Stimulated activated naive B cell treated with anti-CD40 and anti-IgM and Interleukin-4, amounts not matched to agents 10 μg/mL and 1 μg/mL and 100 μg/mL, for 72 hours (primary cell): Measurements from ENCODE around the gene LGR4.
"Not testable (repeated sequence)": the region's sequence is repeated elsewhere in the genome, so short reads cannot be mapped to it uniquely, and the experiment has no call there.

Experiments
- ATAC-seq, 2 donors: fragments of 150-1000 bp; cut with Tn5 transposase; replicated peaks; 2 replicates each; pipeline ENCODE4 v1.10.0; 2021; ENCODE audit warnings: moderate library complexity in 1 of 2
- DNase-seq: peaks from one replicate; pipeline ENCODE4 v3.0.0; 2021
- H3K27ac Mint-ChIP-seq: one replicate; pipeline ENCODE4 v1.8.0; 2022; ENCODE audit warnings: mild to moderate bottlenecking, mixed read lengths
- H3K27me3 Mint-ChIP-seq, 2 donors: one replicate each; pipeline ENCODE4 v1.8.0; 2022; ENCODE audit warnings: mixed read lengths in 2 of 2
- H3K36me3 Mint-ChIP-seq, 2 donors: one replicate each; pipeline ENCODE4 v1.8.0; 2022; ENCODE audit warnings: mixed read lengths in 2 of 2, mild to moderate bottlenecking in 1 of 2
- H3K4me1 Mint-ChIP-seq, 2 donors: one replicate each; pipeline ENCODE4 v1.8.0; 2022; ENCODE audit warnings: mixed read lengths in 2 of 2, mild to moderate bottlenecking in 1 of 2
- H3K4me3 Mint-ChIP-seq, 2 donors: one replicate each; pipeline ENCODE4 v1.8.0; 2022; ENCODE audit warnings: mild to moderate bottlenecking in 2 of 2, mixed read lengths in 2 of 2, moderate library complexity in 1 of 2
- H3K9me3 Mint-ChIP-seq, 2 donors: one replicate each; pipeline ENCODE4 v1.8.0; 2022; ENCODE audit warnings: mixed read lengths in 2 of 2, mild to moderate bottlenecking in 1 of 2

LGR4 gene

GRCh38 chr11:27347359-27348339, 124.9 kb downstream of the LGR4 start:
- ATAC-seq = no peak
- Mint-ChIP-seq H3K4me1 (no peaks in the 10 kb centered on the region), H3K36me3 (peaks cover 4 to 19% of the 10 kb centered on the region in 2 donors), H3K27me3 (no peaks in the 10 kb centered on the region), H3K27ac (no peak overlapping the region), H3K9me3 (no peaks in the 10 kb centered on the region), H3K4me3 (no peak overlapping the region)
- no peak for DNase-seq

GRCh38 chr11:27339941-27340340, 132.6 kb downstream of the LGR4 start:
- Mint-ChIP-seq H3K4me3 (no peak overlapping the region), H3K9me3 (no peaks in the 10 kb centered on the region)

GRCh38 chr11:27334764-27335163, 137.8 kb downstream of the LGR4 start:
- H3K27ac Mint-ChIP-seq, H3K27me3 Mint-ChIP-seq, H3K36me3 Mint-ChIP-seq, H3K4me3 Mint-ChIP-seq, H3K4me1 Mint-ChIP-seq, DNase-seq, H3K9me3 Mint-ChIP-seq, ATAC-seq: not testable (repeated sequence)

More at GRCh38 chr11:27339941-27340340, 132.6 kb downstream of the LGR4 start:
- DNase-seq (no peak), ATAC-seq (no peak)
- H3K27ac Mint-ChIP-seq = no peak overlapping the region
- no peaks in the 10 kb centered on the region for H3K4me1 Mint-ChIP-seq
- peaks cover 5 to 11% of the 10 kb centered on the region in 2 donors for H3K36me3 Mint-ChIP-seq
- no peaks in the 10 kb centered on the region for H3K27me3 Mint-ChIP-seq

- DNase-seq = no peak
- H3K4me1 Mint-ChIP-seq = no peaks in the 10 kb centered on the region
- peaks cover 4 to 5% of the 10 kb centered on the region in 2 donors for H3K36me3 Mint-ChIP-seq
- H3K27ac Mint-ChIP-seq = no peak overlapping the region
- H3K27me3 Mint-ChIP-seq = no peaks in the 10 kb centered on the region
- no peaks in the 10 kb centered on the region for H3K9me3 Mint-ChIP-seq
- no peak overlapping the region for H3K4me3 Mint-ChIP-seq
- no peak for ATAC-seq
Measured at GRCh38 chr11:27331981-27332380, 140.6 kb downstream of the LGR4 start.

DNA sequence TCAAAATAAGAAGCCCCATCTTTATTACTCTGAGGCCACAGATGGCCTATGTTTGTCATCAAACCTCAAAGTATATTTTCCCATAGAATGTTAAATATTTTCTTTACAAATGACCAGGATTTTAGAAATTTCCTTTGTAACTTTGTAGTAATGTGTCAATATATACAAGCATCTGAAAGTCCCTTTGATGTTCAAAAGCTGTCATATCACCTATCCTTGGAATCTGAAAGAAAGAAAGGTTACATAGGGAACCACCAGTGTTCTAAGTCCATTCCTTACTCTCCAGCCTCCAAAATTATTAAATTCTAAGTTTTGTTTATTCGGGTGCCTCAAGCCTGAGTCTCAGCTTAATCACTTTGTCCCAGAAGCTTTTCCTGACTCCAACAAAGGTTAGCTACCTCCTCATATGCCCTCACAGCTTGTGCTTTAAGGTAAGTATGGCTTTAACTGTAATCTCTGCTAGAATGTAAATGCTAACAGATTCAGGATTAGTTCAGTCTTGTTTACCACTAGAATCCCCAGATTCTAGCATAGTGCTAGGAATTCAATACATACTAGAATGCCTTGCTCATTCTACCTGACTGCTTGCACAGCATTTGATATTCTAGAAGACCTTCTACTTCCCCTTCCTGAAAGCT, 141.8 kb downstream of the LGR4 start:
- no peak overlapping the region for H3K4me3 Mint-ChIP-seq
- no peaks in the 10 kb centered on the region for H3K4me1 Mint-ChIP-seq
- DNase-seq = no peak
- ATAC-seq = no peak
- H3K27me3 Mint-ChIP-seq = no peaks in the 10 kb centered on the region
- peaks cover 4 to 8% of the 10 kb centered on the region in 2 donors for H3K9me3 Mint-ChIP-seq
- peaks cover 0 to 4% of the 10 kb centered on the region in 2 donors for H3K36me3 Mint-ChIP-seq
- H3K27ac Mint-ChIP-seq = no peak overlapping the region

- Mint-ChIP-seq H3K4me1 (no peaks in the 10 kb centered on the region), H3K9me3 (peaks cover 4 to 11% of the 10 kb centered on the region in 2 donors), H3K36me3 (peaks cover 0 to 3% of the 10 kb centered on the region in 2 donors), H3K27me3 (no peaks in the 10 kb centered on the region), H3K4me3 (no peak overlapping the region), H3K27ac (no peak overlapping the region)
- DNase-seq = no peak
- no peak for ATAC-seq
Measured at GRCh38 chr11:27329867-27330632, 142.5 kb downstream of the LGR4 start.

DNA sequence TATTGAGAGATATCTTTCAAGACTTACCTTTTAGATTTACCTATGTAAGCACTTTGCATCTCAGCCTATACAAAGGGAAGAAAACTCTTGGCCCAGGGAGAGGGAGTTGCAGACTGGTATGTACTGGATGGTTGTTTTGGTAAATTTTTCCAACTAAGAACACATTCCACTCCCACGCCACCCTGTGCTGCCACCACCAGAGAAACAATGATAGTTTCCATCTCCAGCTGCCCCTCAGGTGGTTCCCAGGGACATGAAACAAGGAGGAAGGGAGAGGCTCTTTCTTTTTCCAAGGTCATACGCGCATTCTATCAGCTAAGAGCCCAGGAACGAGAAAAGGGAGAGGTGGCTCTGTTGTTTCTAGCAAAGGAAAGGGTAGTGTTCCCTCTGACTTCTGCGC, 144.0 kb downstream of the LGR4 start:
- ATAC-seq = no peak
- no peaks in the 10 kb centered on the region for H3K27me3 Mint-ChIP-seq
- H3K4me3 Mint-ChIP-seq = no peak overlapping the region
- DNase-seq = no peak
- no peak overlapping the region for H3K27ac Mint-ChIP-seq
- peaks cover 4 to 11% of the 10 kb centered on the region in 2 donors for H3K9me3 Mint-ChIP-seq
- peaks cover 0 to 3% of the 10 kb centered on the region in 2 donors for H3K36me3 Mint-ChIP-seq
- H3K4me1 Mint-ChIP-seq = no peaks in the 10 kb centered on the region

DNA sequence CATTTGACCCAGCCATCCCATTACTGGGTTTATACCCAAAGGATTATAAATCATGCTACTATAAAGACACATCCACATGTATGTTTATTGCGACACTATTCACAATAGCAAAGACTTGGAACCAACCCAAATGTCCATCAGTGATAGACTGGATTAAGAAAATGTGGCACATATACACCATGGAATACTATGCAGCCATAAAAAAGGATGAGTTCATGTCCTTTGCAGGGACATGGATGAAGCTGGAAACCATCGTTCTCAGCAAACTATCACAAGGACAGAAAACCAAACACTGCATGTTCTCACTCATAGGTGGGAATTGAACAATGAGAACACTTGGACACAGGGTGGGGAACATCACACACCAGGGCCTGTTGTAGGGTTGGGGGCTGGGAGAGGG, 145.5 kb downstream of the LGR4 start:
- H3K9me3 Mint-ChIP-seq = peaks cover 4 to 11% of the 10 kb centered on the region in 2 donors
- ATAC-seq, H3K27me3 Mint-ChIP-seq, H3K4me3 Mint-ChIP-seq, H3K27ac Mint-ChIP-seq, DNase-seq, H3K4me1 Mint-ChIP-seq, H3K36me3 Mint-ChIP-seq: not testable (repeated sequence)

DNA sequence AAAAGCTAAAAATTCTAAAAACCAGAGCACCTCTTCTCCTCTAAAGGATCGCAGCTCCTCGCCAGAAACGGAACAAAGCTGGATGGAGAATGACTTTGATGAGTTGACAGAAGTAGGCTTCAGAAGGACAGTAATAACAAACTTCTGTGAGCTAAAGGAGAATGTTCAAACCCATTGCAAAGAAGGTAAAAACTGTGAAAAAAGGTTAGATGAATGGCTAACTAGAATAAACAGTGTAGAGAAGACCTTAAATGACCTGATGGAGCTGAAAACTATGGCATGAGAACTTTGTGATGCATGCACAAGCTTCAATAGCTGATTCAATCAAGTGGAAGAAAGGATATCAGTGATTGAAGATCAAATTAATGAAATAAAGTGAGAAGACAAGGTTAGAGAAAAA, 150.4 kb downstream of the LGR4 start:
- not testable (repeated sequence) for DNase-seq, H3K27ac Mint-ChIP-seq, H3K4me1 Mint-ChIP-seq, H3K27me3 Mint-ChIP-seq, H3K4me3 Mint-ChIP-seq, H3K36me3 Mint-ChIP-seq, ATAC-seq
- H3K9me3 Mint-ChIP-seq = peaks cover 4 to 11% of the 10 kb centered on the region in 2 donors

- not testable (repeated sequence) for H3K36me3 Mint-ChIP-seq, H3K27ac Mint-ChIP-seq, DNase-seq, H3K4me3 Mint-ChIP-seq, ATAC-seq, H3K27me3 Mint-ChIP-seq, H3K4me1 Mint-ChIP-seq, H3K9me3 Mint-ChIP-seq
Measured at GRCh38 chr11:27321340-27321739, 151.2 kb downstream of the LGR4 start.

DNA sequence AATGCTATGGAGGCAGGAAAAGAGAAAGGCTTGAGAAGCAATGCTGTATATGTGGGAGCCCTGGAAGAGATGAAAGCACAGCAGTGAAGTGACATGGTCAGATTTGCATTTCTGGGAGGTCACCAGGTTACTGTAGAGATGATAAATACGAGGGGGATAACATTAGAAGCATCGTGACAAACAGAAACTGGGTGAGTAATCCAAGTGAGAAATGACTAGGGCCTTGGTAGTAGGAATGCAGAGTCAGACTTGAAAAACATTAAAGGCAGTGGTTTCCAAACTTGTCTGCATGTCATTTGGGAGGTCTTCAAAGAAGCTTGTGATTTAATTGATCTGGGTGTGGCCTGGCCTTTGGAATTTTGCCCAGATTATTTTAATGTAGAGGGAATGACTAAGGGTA, 153.5 kb downstream of the LGR4 start:
- Mint-ChIP-seq H3K36me3 (no peaks in the 10 kb centered on the region), H3K9me3 (no peaks in the 10 kb centered on the region), H3K4me1 (no peaks in the 10 kb centered on the region), H3K4me3 (no peak overlapping the region), H3K27ac (no peak overlapping the region), H3K27me3 (peaks cover 0 to 4% of the 10 kb centered on the region in 2 donors)
- DNase-seq (no peak), ATAC-seq (peak; percentile 38 to 65)

DNA sequence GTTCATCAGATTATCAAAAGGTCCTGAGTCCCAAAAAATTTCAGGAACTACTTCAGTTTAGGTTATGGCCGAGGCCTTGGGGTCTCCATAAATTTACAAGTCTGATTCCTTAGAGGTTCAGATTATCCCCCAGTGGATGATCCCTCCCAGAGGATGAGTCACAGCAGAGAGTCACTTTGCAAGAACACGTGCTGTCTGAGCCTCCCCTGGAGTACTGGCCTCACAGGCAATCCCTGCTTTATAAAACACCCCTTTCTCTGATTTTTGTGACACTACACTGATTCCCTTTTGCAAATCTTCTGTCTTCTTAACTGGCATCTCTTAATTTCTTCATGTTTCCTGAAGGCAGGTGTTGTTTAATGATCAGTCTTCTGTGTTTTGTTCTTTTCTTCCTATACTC, 154.8 kb downstream of the LGR4 start:
- no peak overlapping the region for H3K4me3 Mint-ChIP-seq
- H3K36me3 Mint-ChIP-seq = no peaks in the 10 kb centered on the region
- ATAC-seq (no peak), DNase-seq (no peak)
- peaks cover 0 to 4% of the 10 kb centered on the region in 2 donors for H3K27me3 Mint-ChIP-seq
- H3K27ac Mint-ChIP-seq = no peak overlapping the region
- H3K9me3 Mint-ChIP-seq = no peaks in the 10 kb centered on the region
- no peaks in the 10 kb centered on the region for H3K4me1 Mint-ChIP-seq
